Neuronal stem cell (in vitro differentiated cells): ENCODE results near the gene ANKS1A.
"Not testable (repeated sequence)": the region's sequence is repeated elsewhere in the genome, so short reads cannot be mapped to it uniquely, and the experiment has no call there.

Experiments
- DNase-seq: peaks from one replicate; pipeline ENCODE4 v3.0.0-alpha.2; 2013; ENCODE audit warnings: low spot score
- H2AFZ ChIP-seq: one replicate; pipeline ENCODE4 v1.6.1; 2013; ENCODE audit warnings: mild to moderate bottlenecking, low read length, inconsistent platforms
- H2AK5ac ChIP-seq: 2 replicates; pipeline ENCODE4 v1.6.1; 2013; ENCODE audit warnings: low read depth, mild to moderate bottlenecking, inconsistent platforms, low read length, moderate library complexity, mixed read lengths
- H2BK120ac ChIP-seq: 2 replicates; pipeline ENCODE4 v1.6.1; 2013; ENCODE audit warnings: low read depth, mild to moderate bottlenecking, inconsistent platforms, low read length, moderate library complexity, mixed read lengths
- H2BK12ac ChIP-seq: one replicate; pipeline ENCODE4 v1.6.1; 2013; ENCODE audit warnings: low read length, inconsistent platforms
- H2BK15ac ChIP-seq: 2 replicates; pipeline ENCODE4 v1.6.1; 2013; ENCODE audit warnings: mild to moderate bottlenecking, low read length, inconsistent platforms, mixed read lengths
- H2BK5ac ChIP-seq: one replicate; pipeline ENCODE4 v1.6.1; 2013; ENCODE audit warnings: inconsistent platforms, mild to moderate bottlenecking, low read length, moderate library complexity
- H3K14ac ChIP-seq: one replicate; pipeline ENCODE4 v1.6.1; 2013; ENCODE audit warnings: low read length, inconsistent platforms
- H3K18ac ChIP-seq: 2 replicates; pipeline ENCODE4 v1.6.1; 2013; ENCODE audit warnings: low read length, inconsistent platforms
- H3K23ac ChIP-seq: 2 replicates; pipeline ENCODE4 v1.6.1; 2013; ENCODE audit warnings: low read depth, mild to moderate bottlenecking, mixed read lengths, low read length, inconsistent platforms; ENCODE audit not compliant: poor library complexity
- H3K27ac ChIP-seq: replicated peaks from 3 replicates; pipeline ENCODE4 v1.5.1; 2013; ENCODE audit warnings: low read length, inconsistent platforms
- H3K27me3 ChIP-seq, 3 experiments: 2 replicates each; pipeline ENCODE4 v1.6.1; 2013; ENCODE audit warnings: low read length in 3 of 3, mild to moderate bottlenecking in 2 of 3, inconsistent platforms in 1 of 3, low read depth in 1 of 3, mixed read lengths in 1 of 3, moderate library complexity in 1 of 3; ENCODE audit not compliant: control insufficient read depth in 3 of 3, insufficient read depth in 3 of 3
- H3K36me3 ChIP-seq, 2 donors: replicated peaks in 1 of 2; 2 replicates each; pipeline ENCODE4 v1.6.1; 2013; ENCODE audit warnings: low read length in 2 of 2; ENCODE audit not compliant: control insufficient read depth in 2 of 2, insufficient read depth in 2 of 2
- H3K4ac ChIP-seq: 2 replicates; pipeline ENCODE4 v1.6.1; 2013; ENCODE audit warnings: inconsistent platforms, mild to moderate bottlenecking, low read length, moderate library complexity
- H3K4me1 ChIP-seq, 2 donors: 1 replicate in 1 of 2; 2 replicates in 1 of 2; pipeline ENCODE4 v1.6.1; 2013; ENCODE audit warnings: low read length in 2 of 2, low read depth in 1 of 2; ENCODE audit not compliant: control insufficient read depth in 2 of 2, insufficient read depth in 1 of 2
- H3K4me2 ChIP-seq: one replicate; pipeline ENCODE4 v1.6.1; 2013; ENCODE audit warnings: mild to moderate bottlenecking, low read length, inconsistent platforms; ENCODE audit not compliant: insufficient read depth, poor library complexity, severe bottlenecking
- H3K4me3 ChIP-seq, 2 donors: 2 replicates each; pipeline ENCODE4 v1.5.1; 2013; ENCODE audit warnings: low read length in 2 of 2, mild to moderate bottlenecking in 2 of 2, inconsistent platforms in 1 of 2, moderate library complexity in 1 of 2
- H3K79me1 ChIP-seq: one replicate; pipeline ENCODE4 v1.6.1; 2013; ENCODE audit warnings: low read depth, mild to moderate bottlenecking, inconsistent platforms, low read length, moderate library complexity
- H3K9ac ChIP-seq: one replicate; pipeline ENCODE4 v1.6.1; 2013; ENCODE audit warnings: mild to moderate bottlenecking, low read depth, low read length, inconsistent platforms; ENCODE audit not compliant: poor library complexity
- H3K9me3 ChIP-seq, 2 donors: replicated peaks in 1 of 2; 2 replicates each; pipeline versions ENCODE3 to v1.6.1; 2013; ENCODE audit warnings: low read length in 2 of 2, mild to moderate bottlenecking in 2 of 2, inconsistent platforms in 1 of 2, low read depth in 1 of 2, mixed read lengths in 1 of 2, moderate library complexity in 1 of 2; ENCODE audit not compliant: control insufficient read depth in 2 of 2, insufficient read depth in 1 of 2
- H4K8ac ChIP-seq: one replicate; pipeline ENCODE4 v1.6.1; 2013; ENCODE audit warnings: low read depth, mild to moderate bottlenecking, inconsistent platforms, low read length, moderate library complexity
- H4K91ac ChIP-seq: one replicate; pipeline ENCODE4 v1.6.1; 2013; ENCODE audit warnings: low read length, low read depth, mild to moderate bottlenecking, inconsistent platforms; ENCODE audit not compliant: poor library complexity
- WGBS, 2 donors: extraction: QIAGEN DNeasy Blood & Tissue Kit; methylation state at CpG; one replicate each; pipeline ENCODE4 v1.1.7; 2013; ENCODE audit warnings: missing lambda C conversion rate in 2 of 2, mixed read lengths in 1 of 2; ENCODE audit not compliant: insufficient read length in 2 of 2, insufficient replicate concordance in 1 of 2; ENCODE audit errors: extremely low coverage in 2 of 2; 5-methylcytosine and 5-hydroxymethylcytosine counted together

The ANKS1A gene

DNA sequence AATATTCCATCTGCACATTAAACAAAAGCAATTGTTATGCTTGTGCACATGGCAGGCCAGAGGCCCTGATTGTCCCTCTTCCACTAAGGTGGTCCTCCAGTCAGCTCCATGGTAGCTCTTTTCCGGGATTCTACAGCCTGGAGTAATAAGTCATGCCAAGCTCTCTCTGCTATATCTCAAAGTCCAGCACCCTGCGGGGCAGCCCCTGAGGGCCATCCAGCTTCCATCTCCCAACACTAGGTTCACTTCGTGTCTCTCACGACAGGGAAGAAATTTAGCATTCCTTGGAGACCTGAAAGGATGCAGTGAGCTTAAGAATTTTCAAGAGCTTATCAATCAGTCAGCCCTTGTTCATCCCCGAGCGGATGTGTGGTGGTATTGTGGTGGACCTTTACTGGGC is 112.3 kb downstream of the ANKS1A start:
- not testable (repeated sequence) for H3K27me3 ChIP-seq, H2BK120ac ChIP-seq, H3K4me1 ChIP-seq, H4K91ac ChIP-seq, DNase-seq, H3K4me2 ChIP-seq, H3K9me3 ChIP-seq, H2BK15ac ChIP-seq, H3K23ac ChIP-seq, H2AFZ ChIP-seq, H3K79me1 ChIP-seq, H3K14ac ChIP-seq, H4K8ac ChIP-seq, H3K4me3 ChIP-seq, H3K27ac ChIP-seq, H2BK5ac ChIP-seq, H3K18ac ChIP-seq, H2AK5ac ChIP-seq, H3K9ac ChIP-seq, H3K4ac ChIP-seq, H2BK12ac ChIP-seq
- WGBS, 2 donors, result no CpG with 5 or more reads among the region's 6 CpGs
- H3K36me3 ChIP-seq, result peaks cover 7 to 19% of the 10 kb centered on the region in 2 donors

DNA sequence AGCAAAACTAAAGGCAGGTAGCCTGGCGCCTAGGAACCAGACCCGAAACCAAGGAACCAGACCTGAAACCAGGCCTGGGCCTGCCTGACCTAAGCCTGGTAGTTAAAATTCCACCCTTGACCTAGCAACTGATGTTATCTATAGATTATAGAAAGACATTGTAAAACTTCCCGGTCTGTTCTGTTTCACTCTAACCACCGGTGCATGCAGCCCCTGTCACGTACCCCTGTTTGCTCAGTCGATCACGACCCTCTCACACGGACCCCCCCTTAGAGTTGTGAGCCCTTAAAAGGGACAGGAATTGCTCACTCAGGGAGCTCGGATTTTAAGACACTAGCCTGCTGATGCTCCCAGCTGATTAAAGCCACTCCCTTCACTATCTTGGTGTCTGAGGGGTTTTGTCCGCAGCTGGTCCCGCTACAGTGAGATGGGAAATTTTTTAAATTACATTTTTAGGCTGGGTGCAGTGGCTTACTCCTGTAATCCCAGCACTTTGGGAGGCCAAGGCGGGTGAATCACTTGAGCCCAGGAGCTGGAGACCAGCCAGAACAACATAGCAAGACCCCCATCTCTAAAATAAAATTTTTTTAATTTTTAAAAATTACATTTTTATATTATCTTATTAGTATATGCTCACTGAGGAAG is 115.0 kb downstream of the ANKS1A start:
- DNase-seq, H3K9ac ChIP-seq, H2AFZ ChIP-seq, H2BK5ac ChIP-seq, H3K27me3 ChIP-seq, H3K4me3 ChIP-seq, H3K14ac ChIP-seq, H3K18ac ChIP-seq, H4K8ac ChIP-seq, H2BK120ac ChIP-seq, H2BK12ac ChIP-seq, H3K4ac ChIP-seq, H2AK5ac ChIP-seq, H3K4me1 ChIP-seq, H3K9me3 ChIP-seq, H4K91ac ChIP-seq, H3K27ac ChIP-seq, H3K79me1 ChIP-seq, H2BK15ac ChIP-seq, H3K23ac ChIP-seq, H3K4me2 ChIP-seq: not testable (repeated sequence)
- no CpG with 5 or more reads among the region's 12 CpGs for WGBS, 2 donors
- H3K36me3 ChIP-seq, result peaks cover under 1 to 12% of the 10 kb centered on the region in 2 donors

DNA sequence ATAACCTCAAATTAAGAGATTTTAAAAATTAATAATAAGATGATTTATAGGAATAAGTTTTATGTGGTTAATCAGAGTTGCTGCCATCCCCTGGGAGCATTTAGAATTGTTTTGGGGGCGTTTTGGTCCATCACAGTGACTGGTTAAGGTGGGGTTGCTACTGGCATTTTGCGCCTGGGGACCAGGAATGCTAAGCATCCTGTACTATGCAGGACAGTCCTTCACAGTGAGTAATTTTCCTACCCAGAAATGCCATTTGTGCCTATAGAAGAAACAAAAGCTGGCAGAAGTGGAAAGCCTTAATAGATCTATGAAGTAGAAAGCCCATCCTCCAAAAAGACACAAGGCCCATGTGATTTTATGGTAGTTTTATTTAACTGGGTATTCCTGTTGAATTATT is 118.0 kb downstream of the ANKS1A start:
- Histone ChIP-seq H4K91ac (no peak overlapping the region), H3K9me3 (no peaks in the 10 kb centered on the region), H2BK15ac (no peak overlapping the region), H3K27ac (no peak overlapping the region), H3K4ac (no peak overlapping the region), H3K4me1 (peaks cover 0 to 4% of the 10 kb centered on the region in 2 donors), H3K14ac (no peak overlapping the region), H3K9ac (no peak overlapping the region), H2BK12ac (no peak overlapping the region), H3K79me1 (no peaks in the 10 kb centered on the region), H3K23ac (no peak overlapping the region), H2AFZ (no peak overlapping the region), H2BK5ac (no peak overlapping the region), H2BK120ac (no peak overlapping the region), H2AK5ac (no peak overlapping the region), H3K4me2 (no peak overlapping the region), H3K36me3 (peaks cover 0 to 10% of the 10 kb centered on the region in 2 donors), H3K18ac (no peak overlapping the region), H3K27me3 (no peaks in the 10 kb centered on the region), H3K4me3 (no peak overlapping the region), H4K8ac (no peak overlapping the region)
- DNase-seq, result no peak
- WGBS, 2 donors, result no CpG with 5 or more reads among the region's 2 CpGs

DNA sequence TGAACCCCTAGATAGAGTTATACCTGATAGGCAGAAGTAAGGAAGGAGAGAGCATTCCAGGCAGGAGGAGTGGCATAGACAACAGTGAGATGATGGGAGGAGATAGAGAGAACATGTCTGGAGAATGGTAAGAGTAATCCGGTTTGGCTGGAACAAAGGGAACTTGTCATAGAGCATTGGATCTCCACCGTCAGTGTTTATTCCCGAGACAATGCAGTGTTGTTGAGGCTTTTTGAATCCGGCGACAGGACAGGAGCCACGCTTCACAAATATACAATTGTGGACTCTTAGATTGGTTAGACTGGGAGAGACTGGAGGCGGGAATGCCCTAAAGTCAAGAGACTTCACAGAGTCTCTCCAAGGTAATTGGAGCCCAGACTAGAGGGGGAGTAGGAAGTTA is 119.8 kb downstream of the ANKS1A start:
- Histone ChIP-seq H3K4me1 (peaks cover 0 to 4% of the 10 kb centered on the region in 2 donors), H2AFZ (no peak overlapping the region), H3K4me3 (no peak overlapping the region), H3K18ac (no peak overlapping the region), H3K9me3 (no peaks in the 10 kb centered on the region), H2AK5ac (no peak overlapping the region), H3K14ac (no peak overlapping the region), H2BK120ac (no peak overlapping the region), H3K4ac (no peak overlapping the region), H3K79me1 (no peaks in the 10 kb centered on the region), H3K4me2 (no peak overlapping the region), H2BK5ac (no peak overlapping the region), H4K8ac (no peak overlapping the region), H3K36me3 (no peaks in the 10 kb centered on the region), H3K9ac (no peak overlapping the region), H3K23ac (no peak overlapping the region), H3K27me3 (no peaks in the 10 kb centered on the region), H4K91ac (no peak overlapping the region), H2BK12ac (no peak overlapping the region), H2BK15ac (no peak overlapping the region), H3K27ac (no peak overlapping the region)
- no CpG with 5 or more reads among the region's 7 CpGs for WGBS, 2 donors
- DNase-seq, result no peak
